GM12865 (cell line): Measurements from ENCODE around the gene FKBP8.

Source experiments
- DNase-seq: peaks from one replicate; pipeline ENCODE4 v3.0.0; 2010; ENCODE audit warnings: low read depth
- H3K4me3 ChIP-seq: 2 replicates; pipeline ENCODE4 v1.5.1; 2011; ENCODE audit warnings: mild to moderate bottlenecking, low read depth, low read length, control low read depth
- TF ChIP-seq, protein P1 (sequence below): IDR thresholded peaks from 2 replicates; pipeline ENCODE4 v1.5.1; 2011; ENCODE audit warnings: low read length, control low read depth, low read depth, inconsistent platforms; ENCODE audit not compliant: insufficient read depth; ENCODE audit errors: missing control alignments

Gene FKBP8

DNA sequence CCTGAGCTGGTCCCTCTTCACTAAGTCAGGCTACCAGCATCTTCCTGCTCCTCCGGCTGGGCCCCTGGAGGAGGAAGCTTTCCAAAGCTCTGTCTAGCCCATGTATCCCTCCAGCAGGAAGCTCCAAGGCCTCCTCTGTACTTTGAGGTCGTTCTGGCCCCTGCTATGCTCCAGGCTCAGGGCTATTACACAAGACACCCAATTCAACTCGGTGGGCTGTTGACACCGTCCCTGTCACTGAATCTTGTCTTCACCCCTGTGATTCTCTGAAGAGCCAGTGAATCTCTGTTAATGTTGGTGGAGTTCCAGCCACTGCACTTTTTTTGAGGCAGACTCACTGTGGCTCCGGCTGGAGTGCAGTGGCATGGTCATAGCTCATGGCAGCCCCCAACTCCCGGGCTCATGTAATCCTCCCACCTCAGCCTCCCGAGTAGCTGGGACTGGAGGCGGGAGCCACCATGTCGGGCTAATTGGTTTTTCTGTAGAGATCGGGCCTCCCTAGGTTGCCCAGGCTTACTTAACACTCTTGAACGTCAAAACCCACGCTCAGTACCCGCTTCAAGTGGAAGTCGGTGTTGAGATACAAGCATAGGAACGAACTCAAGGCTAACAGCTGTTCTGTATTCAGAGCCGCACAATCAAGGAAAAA, 44.7 kb upstream of the FKBP8 start:
- no peak for DNase-seq
- TF ChIP-seq, protein P1, sequence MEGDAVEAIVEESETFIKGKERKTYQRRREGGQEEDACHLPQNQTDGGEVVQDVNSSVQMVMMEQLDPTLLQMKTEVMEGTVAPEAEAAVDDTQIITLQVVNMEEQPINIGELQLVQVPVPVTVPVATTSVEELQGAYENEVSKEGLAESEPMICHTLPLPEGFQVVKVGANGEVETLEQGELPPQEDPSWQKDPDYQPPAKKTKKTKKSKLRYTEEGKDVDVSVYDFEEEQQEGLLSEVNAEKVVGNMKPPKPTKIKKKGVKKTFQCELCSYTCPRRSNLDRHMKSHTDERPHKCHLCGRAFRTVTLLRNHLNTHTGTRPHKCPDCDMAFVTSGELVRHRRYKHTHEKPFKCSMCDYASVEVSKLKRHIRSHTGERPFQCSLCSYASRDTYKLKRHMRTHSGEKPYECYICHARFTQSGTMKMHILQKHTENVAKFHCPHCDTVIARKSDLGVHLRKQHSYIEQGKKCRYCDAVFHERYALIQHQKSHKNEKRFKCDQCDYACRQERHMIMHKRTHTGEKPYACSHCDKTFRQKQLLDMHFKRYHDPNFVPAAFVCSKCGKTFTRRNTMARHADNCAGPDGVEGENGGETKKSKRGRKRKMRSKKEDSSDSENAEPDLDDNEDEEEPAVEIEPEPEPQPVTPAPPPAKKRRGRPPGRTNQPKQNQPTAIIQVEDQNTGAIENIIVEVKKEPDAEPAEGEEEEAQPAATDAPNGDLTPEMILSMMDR: no peak
- peak overlapping the region; percentile 75 for H3K4me3 ChIP-seq

DNA sequence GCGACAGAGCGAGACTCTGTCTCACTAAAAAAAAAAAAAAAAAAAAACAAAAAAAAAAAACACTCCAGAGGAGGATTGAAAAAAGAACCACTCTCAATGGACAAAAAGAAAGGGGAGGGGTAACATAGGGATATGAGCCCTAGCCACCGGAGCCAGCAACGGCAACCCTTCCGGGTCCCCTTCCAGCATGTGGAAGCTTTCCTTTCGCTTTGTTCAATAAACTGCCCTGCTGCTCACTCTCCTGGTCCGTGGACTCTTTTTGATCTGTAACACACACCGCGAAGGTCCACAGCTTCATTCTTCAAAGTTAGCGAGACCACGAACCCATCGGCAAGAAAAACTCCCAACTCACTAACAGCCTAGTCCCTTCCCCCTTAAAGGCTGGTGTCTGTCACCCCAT, 44.2 kb upstream of the FKBP8 start:
- TF ChIP-seq, protein P1: no peak
- DNase-seq: no peak
- peak overlapping the region; percentile 75 for H3K4me3 ChIP-seq

DNA sequence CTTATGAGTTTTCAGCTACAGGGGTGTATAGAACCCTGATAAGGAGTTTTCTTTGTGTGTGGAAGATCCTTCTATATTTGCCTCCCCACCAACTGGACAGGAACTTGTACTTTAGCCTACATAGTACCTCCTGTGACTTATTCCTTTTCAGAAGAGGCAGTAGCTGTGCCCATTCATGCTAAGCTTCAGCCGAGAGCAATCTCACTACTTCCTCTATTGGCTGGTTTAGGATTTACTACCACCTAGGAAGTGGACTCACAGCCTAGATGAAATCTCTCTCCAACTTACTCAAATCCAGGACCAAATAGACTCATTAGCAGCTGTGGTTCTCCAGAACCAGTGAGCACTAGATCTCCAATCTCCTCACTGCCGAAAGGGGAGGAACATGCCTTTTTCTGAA, 42.9 kb upstream of the FKBP8 start:
- TF ChIP-seq, protein P1: no peak
- peak; percentile 54 for DNase-seq
- no peak overlapping the region for H3K4me3 ChIP-seq

DNA sequence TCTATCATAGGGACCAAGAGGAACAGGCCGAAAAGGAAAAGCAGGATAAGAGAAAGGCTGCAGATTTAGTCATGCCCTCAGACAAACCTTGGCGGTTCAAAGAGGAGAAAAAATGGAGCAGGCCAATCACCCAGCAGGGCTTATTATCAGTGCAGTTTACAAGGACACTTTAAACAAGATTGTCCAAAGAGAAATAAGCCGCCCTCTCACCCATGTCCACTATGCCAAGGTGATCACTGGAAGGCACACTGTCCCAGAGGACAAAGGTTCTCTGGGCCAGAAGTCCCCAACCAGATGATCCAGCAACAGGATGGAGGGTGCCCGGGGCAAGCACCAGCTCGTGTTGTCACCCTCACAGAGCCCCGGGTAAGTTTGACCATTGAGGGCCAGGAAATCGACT, 36.9 kb upstream of the FKBP8 start:
- no peak for DNase-seq
- TF ChIP-seq, protein P1: no peak
- H3K4me3 ChIP-seq: no peak overlapping the region

DNA sequence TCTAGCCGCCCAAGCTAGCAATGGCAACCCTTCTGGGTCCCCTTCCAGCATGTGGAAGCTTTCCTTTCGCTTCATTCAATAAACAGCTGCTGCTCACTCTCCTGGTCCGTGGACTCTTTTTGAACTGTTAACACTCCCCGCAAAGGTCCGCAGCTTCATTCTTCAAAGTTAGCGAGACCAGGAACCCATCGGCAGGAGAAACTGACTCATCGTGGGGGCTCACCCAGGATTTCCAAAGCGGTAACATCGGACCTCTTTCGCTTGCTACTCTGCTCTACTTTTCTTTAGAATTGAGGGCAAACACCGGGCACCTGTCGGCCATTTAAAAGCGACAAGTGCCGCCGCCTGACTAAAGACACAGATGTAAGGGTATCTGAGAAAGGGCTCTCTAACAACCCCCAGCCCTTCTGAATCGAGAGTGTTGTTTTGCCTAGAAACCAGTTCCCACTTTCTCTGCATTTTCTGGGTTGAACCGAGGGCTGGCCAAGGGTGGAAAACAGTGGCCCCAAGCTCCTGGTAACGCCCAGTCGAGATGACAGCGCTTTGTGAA, 34.1 kb upstream of the FKBP8 start:
- DNase-seq: no peak
- no peak overlapping the region for H3K4me3 ChIP-seq
- TF ChIP-seq, protein P1: no peak

DNA sequence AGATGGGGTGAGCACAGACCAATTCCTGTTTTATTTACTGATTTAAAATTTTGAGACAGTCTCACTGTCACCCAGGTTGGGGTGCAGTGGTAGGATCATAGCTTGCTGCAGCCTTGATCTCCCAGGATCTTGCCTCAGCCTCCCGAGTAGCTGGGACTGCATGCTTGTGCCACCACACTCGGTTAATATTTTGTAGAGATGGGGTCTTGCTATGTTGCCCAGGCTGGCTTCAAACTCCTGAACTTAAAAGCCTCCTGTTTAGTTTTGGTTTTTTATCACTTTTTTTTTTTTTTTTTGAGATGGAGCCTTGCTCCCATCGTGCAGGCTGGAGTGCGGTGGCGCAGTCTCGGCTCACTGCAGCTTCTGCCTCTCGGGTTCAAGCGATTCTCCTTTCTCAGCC, 33.0 kb upstream of the FKBP8 start:
- H3K4me3 ChIP-seq: no peak overlapping the region
- peak; percentile 33 for DNase-seq
- TF ChIP-seq, protein P1: no peak
